ENCODE measurements around the gene FGGY.
A peak's percentile ranks its signal among the peaks of the same experiment; 100 is the strongest.
"Not testable (repeated sequence)": the region's sequence is repeated elsewhere in the genome, so short reads cannot be mapped to it uniquely, and the experiment has no call there.

Gene FGGY

GRCh38 chr1:59453297-59453968 lies 156.5 kb downstream of the FGGY start:
- DNase-seq = no peak

- no peak for DNase-seq
Observed at GRCh38 chr1:59455206-59455605, 158.3 kb downstream of the FGGY start.

- DNase-seq = no peak
Observed at GRCh38 chr1:59457786-59458185, 160.9 kb downstream of the FGGY start.

- no peak for DNase-seq
Observed at GRCh38 chr1:59458884-59459283, 162.0 kb downstream of the FGGY start.

GRCh38 chr1:59462942-59463341 lies 166.0 kb downstream of the FGGY start:
- DNase-seq = not testable (repeated sequence)

- DNase-seq = not testable (repeated sequence)
Observed at GRCh38 chr1:59465478-59465877, 168.6 kb downstream of the FGGY start.

- DNase-seq = no peak
Observed at GRCh38 chr1:59468828-59469428, 172.0 kb downstream of the FGGY start.

- DNase-seq = not testable (repeated sequence)
Observed at GRCh38 chr1:59471991-59472570, 175.2 kb downstream of the FGGY start.

- no peak for DNase-seq
Observed at GRCh38 chr1:59473831-59474230, 176.9 kb downstream of the FGGY start.

GRCh38 chr1:59474496-59474895 lies 177.6 kb downstream of the FGGY start:
- DNase-seq = no peak

- no peak for DNase-seq
Observed at GRCh38 chr1:59475737-59476136, 178.8 kb downstream of the FGGY start.

- DNase-seq = no peak
Observed at GRCh38 chr1:59477286-59477685, 180.4 kb downstream of the FGGY start.

- no peak for DNase-seq
Observed at GRCh38 chr1:59477867-59478266, 181.0 kb downstream of the FGGY start.

GRCh38 chr1:59478822-59479221 lies 181.9 kb downstream of the FGGY start:
- no peak for DNase-seq

GRCh38 chr1:59480188-59480888 lies 183.4 kb downstream of the FGGY start:
- no peak for DNase-seq

- no peak for DNase-seq
Observed at GRCh38 chr1:59481881-59482505, 185.1 kb downstream of the FGGY start.

- DNase-seq = no peak
Observed at GRCh38 chr1:59482986-59483385, 186.1 kb downstream of the FGGY start.

- DNase-seq = peak; percentile 1 to 66
Observed at GRCh38 chr1:59484096-59484495, 187.2 kb downstream of the FGGY start.

GRCh38 chr1:59485171-59485570 lies 188.3 kb downstream of the FGGY start:
- DNase-seq = no peak

- no peak for DNase-seq
Observed at GRCh38 chr1:59485949-59486348, 189.1 kb downstream of the FGGY start.

GRCh38 chr1:59486615-59487014 lies 189.7 kb downstream of the FGGY start:
- DNase-seq = no peak

GRCh38 chr1:59487335-59488031 lies 190.6 kb downstream of the FGGY start:
- DNase-seq = peak in 1 of 2 experiments; percentile 30

- DNase-seq = no peak
Observed at GRCh38 chr1:59492500-59492899, 195.6 kb downstream of the FGGY start.
